GM12878 (cell line): ENCODE data around the gene ZNF283. TPM values are rescaled to one million over a fixed set of nuclear protein-coding genes. Genes with fewer than 3 reads are reported as not detected.

Experiments
- ATAC-seq: fragments of 200-7000 bp; cut with Tn5 transposase; 3 replicates; pipeline ENCODE4 v1.9.1; 2020; ENCODE audit warnings: mild to moderate bottlenecking, moderate library complexity
- BruUV-seq: library from RNA; stranded (reverse); fragments of 400-500 nt; replicated peaks from 2 replicates; lab custom pipeline; 2021; lab: Mats Ljungman, UMichigan
- CTCF ChIA-PET: fragments of 300-600 bp; sonication (Branson Sonifier 250); formaldehyde crosslinking; extraction: SDS; loops from one replicate; lab custom pipeline; 2021; ENCODE audit warnings: inconsistent platforms; lab: Yijun Ruan, JAX
- POLR2A ChIA-PET: fragments of 350-600 bp; formaldehyde crosslinking; extraction: SDS; loops from one replicate; lab custom pipeline; 2021; ENCODE audit warnings: inconsistent platforms; lab: Charles Lee
- RAD21 ChIA-PET: fragments of 300-600 bp; sonication (Branson Sonifier 250); formaldehyde crosslinking; loops from one replicate; lab custom pipeline; 2023; ENCODE audit warnings: antibody characterized with exemption; ENCODE audit not compliant: unreplicated experiment; lab: Charles Lee
- SMC1A ChIA-PET: fragments of 300-600 bp; sonication (Branson Sonifier 250); formaldehyde crosslinking; loops from one replicate; lab custom pipeline; 2023; ENCODE audit not compliant: unreplicated experiment, uncharacterized antibody; lab: Charles Lee
- DNase-seq: peaks from one replicate; pipeline ENCODE4 v3.0.0-alpha.2; 2011; ENCODE audit warnings: low read depth, low spot score
- FAIRE-seq: peaks from 3 replicates; lab custom pipeline; 2011; peaks lifted over from hg19 to GRCh38; lab: Jason Lieb, UNC
- H2AFZ ChIP-seq: 2 replicates; pipeline ENCODE4 v1.6.0; 2011; ENCODE audit warnings: low read depth, low read length, control low read depth; ENCODE audit not compliant: control insufficient read depth
- H3K27ac ChIP-seq: 2 replicates; pipeline ENCODE4 v1.5.1; 2011; ENCODE audit warnings: control low read depth; ENCODE audit not compliant: control insufficient read depth, insufficient read depth
- H3K27me3 ChIP-seq, 2 experiments: replicated peaks in 1 of 2; 2 replicates each; pipeline versions ENCODE4 v1.6.0 to v1.6.1; 2011; ENCODE audit warnings: low read length in 1 of 2; ENCODE audit not compliant: control insufficient read depth in 2 of 2, insufficient read depth in 2 of 2
- H3K36me3 ChIP-seq, 2 experiments: 2 replicates each; pipeline ENCODE4 v1.5.1; 2011; ENCODE audit warnings: low read length in 1 of 2; ENCODE audit not compliant: control insufficient read depth in 2 of 2, insufficient read depth in 2 of 2
- H3K4me1 ChIP-seq: 2 replicates; pipeline ENCODE4 v1.6.1; 2011; ENCODE audit warnings: mild to moderate bottlenecking, low read length, moderate library complexity, mixed read lengths; ENCODE audit not compliant: control insufficient read depth, insufficient read depth
- H3K4me2 ChIP-seq: 2 replicates; pipeline ENCODE4 v1.6.0; 2011; ENCODE audit warnings: control low read depth; ENCODE audit not compliant: control insufficient read depth, insufficient read depth
- H3K4me3 ChIP-seq: fragments of 200-600 bp; sonication (generic); 2 replicates; pipeline ENCODE4 v1.5.1; 2016
- H3K79me2 ChIP-seq: 2 replicates; pipeline ENCODE4 v1.6.0; 2011; ENCODE audit warnings: low read length; ENCODE audit not compliant: control insufficient read depth, insufficient read depth
- H3K9ac ChIP-seq: 2 replicates; pipeline ENCODE4 v1.8.0; 2011; ENCODE audit warnings: low read length, control low read depth, mixed read lengths; ENCODE audit not compliant: control insufficient read depth, insufficient read depth
- H3K9me3 ChIP-seq: replicated peaks from 3 replicates; pipeline ENCODE4 v1.5.1; 2011; ENCODE audit warnings: mild to moderate bottlenecking, low read length; ENCODE audit not compliant: control insufficient read depth, insufficient read depth
- H4K20me1 ChIP-seq: 2 replicates; pipeline ENCODE4 v1.6.0; 2011; ENCODE audit not compliant: control insufficient read depth, insufficient read depth
- BRCA1 ChIP-seq: IDR thresholded peaks from 2 replicates; pipeline ENCODE4 v1.6.1; 2011; ENCODE audit warnings: low read depth, low read length, improper control_type of control experiment
- CBFB ChIP-seq: IDR thresholded peaks from 2 replicates; pipeline ENCODE4 v1.6.1; 2016; ENCODE audit warnings: antibody characterized with exemption, low read depth
- DPF2 ChIP-seq: fragments of 450-650 bp; IDR thresholded peaks from 2 replicates; pipeline ENCODE4 v1.6.1; 2017; ENCODE audit warnings: mild to moderate bottlenecking
- E2F8 ChIP-seq: fragments of 450-650 bp; IDR thresholded peaks from 2 replicates; pipeline ENCODE4 v1.6.1; 2018; ENCODE audit warnings: mild to moderate bottlenecking, low read depth, moderate library complexity; ENCODE audit not compliant: partially characterized antibody
- E4F1 ChIP-seq: fragments of 450-650 bp; IDR thresholded peaks from 2 replicates; pipeline ENCODE4 v1.6.1; 2018; ENCODE audit warnings: borderline replicate concordance, mild to moderate bottlenecking; ENCODE audit not compliant: partially characterized antibody
- MYB ChIP-seq: fragments of 150-350 bp; IDR thresholded peaks from 2 replicates; pipeline ENCODE4 v1.6.1; 2014; ENCODE audit warnings: mild to moderate bottlenecking, low read depth, low read length, borderline replicate concordance
- NR2C2 ChIP-seq: IDR thresholded peaks from 2 replicates; pipeline ENCODE4 v1.6.1; 2011; ENCODE audit warnings: borderline replicate concordance, low read depth; ENCODE audit not compliant: control insufficient read depth, insufficient read length
- NRF1 ChIP-seq: conservative IDR thresholded peaks from 2 replicates; pipeline ENCODE4 v1.6.1; 2011; ENCODE audit warnings: mild to moderate bottlenecking, low read depth, low read length, improper control_type of control experiment
- POLR2AphosphoS2 ChIP-seq: IDR thresholded peaks from 2 replicates; pipeline ENCODE4 v1.6.1; 2011; ENCODE audit warnings: low read depth, mild to moderate bottlenecking, low read length, improper control_type of control experiment, moderate library complexity
- POU2F2 ChIP-seq: IDR thresholded peaks from 3 replicates; pipeline ENCODE4 v1.6.1; 2011; ENCODE audit warnings: low read depth, mild to moderate bottlenecking, low read length, borderline replicate concordance
- RELA ChIP-seq: fragments of 450-650 bp; IDR thresholded peaks from 2 replicates; pipeline ENCODE4 v1.8.0; 2014; ENCODE audit warnings: borderline replicate concordance; ENCODE audit not compliant: partially characterized antibody
- SIX5 ChIP-seq: IDR thresholded peaks from 2 replicates; pipeline ENCODE4 v1.6.1; 2011; ENCODE audit warnings: mild to moderate bottlenecking, low read depth, low read length, moderate library complexity; ENCODE audit not compliant: severe bottlenecking
- SP1 ChIP-seq: IDR thresholded peaks from one replicate; pipeline ENCODE4 v1.6.1; 2011; ENCODE audit warnings: low read depth, low read length
- SPI1 ChIP-seq: IDR thresholded peaks from 2 replicates; pipeline ENCODE4 v1.6.1; 2011; ENCODE audit warnings: low read depth, mild to moderate bottlenecking, low read length, moderate library complexity, borderline replicate concordance; ENCODE audit not compliant: insufficient read depth
- TCF12 ChIP-seq: IDR thresholded peaks from 2 replicates; pipeline ENCODE4 v1.6.1; 2011; ENCODE audit warnings: low read depth, mild to moderate bottlenecking, low read length
- USF2 ChIP-seq: IDR thresholded peaks from 2 replicates; pipeline ENCODE4 v1.6.1; 2011; ENCODE audit warnings: low read depth, low read length, improper control_type of control experiment, borderline replicate concordance
- ZZZ3 ChIP-seq: IDR thresholded peaks from 2 replicates; pipeline ENCODE4 v1.6.1; 2011; ENCODE audit warnings: low read depth; ENCODE audit not compliant: control insufficient read depth, insufficient read length
- WGBS: methylation state at CpG from one replicate; pipeline ENCODE4 v1.1.6; 2016; ENCODE audit warnings: low lambda C conversion rate; ENCODE audit not compliant: insufficient replicate concordance, insufficient coverage; ENCODE audit errors: missing lambda C conversion rate; 5-methylcytosine and 5-hydroxymethylcytosine counted together
- in situ Hi-C: fragments of 300-500 bp; cut with MboI; formaldehyde crosslinking; loops from 9 replicates; pipeline ENCODE4 v1.14.3; 2018; ENCODE audit warnings: mixed read lengths
- intact Hi-C: fragments of 100-400 bp; cut with micrococcal nuclease; formaldehyde crosslinking; loops from one replicate; pipeline ENCODE4 v1.14.2; 2022; ENCODE audit not compliant: unreplicated experiment
- polyA plus RNA-seq, 11 experiments: library from polyadenylated mRNA; depleted of rRNA in 4 of 11; unstranded in 6 of 11; stranded (reverse) in 5 of 11; fragments of >200 nt; fragmentation: Nextera tagmentation in 4 of 11; fragmentation: Illumina TruSeq in 1 of 11; extraction: Ambion mirVana in 4 of 11; extraction: Trizol in 1 of 11; gene quantifications; 1 replicate in 1 of 11; 2 replicates in 10 of 11; pipeline versions ENCODE4 v1.2.1 to v1.2.3, GENCODE V29; 2011 to 2016; ENCODE audit warnings: inconsistent platforms in 2 of 11, missing spikeins in 2 of 11, low read depth in 1 of 11
- total RNA-seq, 4 experiments: library from RNA; depleted of rRNA in 3 of 4; stranded (reverse); fragments of >200 nt in 3 of 4; fragmentation: Illumina TruSeq in 1 of 4; extraction: Trizol in 1 of 4; gene quantifications; 2 replicates each; pipeline versions ENCODE4 v1.2.1 to v1.2.3, GENCODE V29; 2013 to 2021

ZNF283 gene
- total and polyA plus RNA-seq, 10 of the 15 experiments (the other 5 are each of a cell fraction or from before 2014, with no cell fraction given): 2.2 to 7.8 (median 3.7) TPM

GRCh38 chr19:43783636-43784035 lies 43.5 kb upstream of the ZNF283 start:
- in situ Hi-C loops: no loop called here
- ATAC-seq (no peak), DNase-seq (no peak), FAIRE-seq (no peak)
- no peak overlapping the region for H2AFZ ChIP-seq
- H3K4me2 ChIP-seq: peak overlapping the region; percentile 66
- H3K27me3 ChIP-seq: no peaks in the 10 kb centered on the region
- no peaks in the 10 kb centered on the region for H3K9me3 ChIP-seq
- CTCF ChIA-PET: interaction anchor here (2.7 kb wide), 1 partner anchor 115 kb away, joined by 14 read pairs; no protein-coding TSS in a partner anchor
- no peaks in the 10 kb centered on the region for H4K20me1 ChIP-seq
- intact Hi-C loops: loop anchor here (10.0 kb wide), 1 partner anchor 339 kb away; no protein-coding TSS in a partner anchor
- SMC1A ChIA-PET: interaction anchor here (1.0 kb wide), 1 partner anchor 30 kb away, joined by 3 read pairs; no protein-coding TSS in a partner anchor
- no peak overlapping the region for H3K4me3 ChIP-seq
- POLR2A ChIA-PET: interaction anchor here (8.4 kb wide), 1 partner anchor 36 kb away, joined by 79 read pairs; no protein-coding TSS in a partner anchor
- no peak overlapping the region for H3K9ac ChIP-seq
- H3K27ac ChIP-seq: peak overlapping the region; percentile 74
- RAD21 ChIA-PET: interaction anchor here (2.4 kb wide), 1 partner anchor 24 kb away, joined by 5 read pairs; no protein-coding TSS in a partner anchor
- BruUV-seq: no TSS peak
- WGBS: 21% methylated on average over 8 of the region's 8 CpGs
- peaks cover 50% of the 10 kb centered on the region for H3K4me1 ChIP-seq
- peaks cover 29% of the 10 kb centered on the region for H3K79me2 ChIP-seq
- H3K36me3 ChIP-seq: no peaks in the 10 kb centered on the region
- no peak for TF ChIP-seq POU2F2
- no peak for TF ChIP-seq NRF1
- TF ChIP-seq E2F8: no peak
- no peak for TF ChIP-seq USF2
- TF ChIP-seq SP1: no peak
- no peak for TF ChIP-seq MYB
- TF ChIP-seq TCF12: no peak
- no peak for TF ChIP-seq RELA
- no peak for TF ChIP-seq E4F1
- TF ChIP-seq CBFB: no peak
- TF ChIP-seq POLR2AphosphoS2: no peak
- no peak for TF ChIP-seq DPF2
- TF ChIP-seq SPI1: no peak
- no peak for TF ChIP-seq NR2C2
- TF ChIP-seq SIX5: no peak
- TF ChIP-seq ZZZ3: no peak
- no peak for TF ChIP-seq BRCA1
